ENCODE results near the gene CCSER2.

CCSER2 gene

DNA sequence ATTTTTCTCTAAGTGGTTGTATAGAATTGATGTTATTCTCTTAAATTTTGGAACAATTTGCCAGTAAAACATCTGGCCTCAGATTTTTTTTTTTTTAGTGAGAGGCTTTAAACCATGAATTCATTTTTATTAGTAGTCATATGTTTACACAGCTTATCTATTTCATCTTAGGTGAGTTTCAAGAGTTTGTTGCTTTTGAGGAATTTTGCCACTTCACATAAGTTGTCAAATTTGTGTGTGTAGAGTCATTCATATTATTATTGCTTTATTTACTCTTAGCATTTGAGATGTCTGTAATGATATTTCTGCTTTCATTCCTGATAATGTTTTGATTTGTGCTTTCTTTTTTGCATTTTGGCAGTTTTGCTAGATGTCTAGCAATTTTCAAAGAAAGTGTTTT is 132.1 kb downstream of the CCSER2 start:
- Histone ChIP-seq H3K36me3 (ENCODE audit: control insufficient read depth in 1 of 2, insufficient read depth in 2 of 2, low read length in 2 of 2) (peaks cover 12% of the 10 kb centered on the region in 2 donors), H3K4me3 (ENCODE audit: low read depth in 1 of 2, low read length in 2 of 2) (no peak overlapping the region), H3K9ac (ENCODE audit: low read depth in 1 of 2, low read length in 2 of 2) (no peak overlapping the region), H3K9me3 (ENCODE audit: control insufficient read depth in 1 of 2, low read length in 2 of 2) (peaks cover 0 to 4% of the 10 kb centered on the region in 2 donors), H3K4me1 (ENCODE audit: control insufficient read depth in 1 of 2, insufficient read depth in 2 of 2, low read length in 2 of 2) (no peaks in the 10 kb centered on the region), H3K27ac (ENCODE audit: low read depth, low read length) (no peak overlapping the region), H3K27me3 (ENCODE audit: control insufficient read depth in 1 of 2, insufficient read depth in 2 of 2, low read length in 2 of 2) (no peaks in the 10 kb centered on the region)

DNA sequence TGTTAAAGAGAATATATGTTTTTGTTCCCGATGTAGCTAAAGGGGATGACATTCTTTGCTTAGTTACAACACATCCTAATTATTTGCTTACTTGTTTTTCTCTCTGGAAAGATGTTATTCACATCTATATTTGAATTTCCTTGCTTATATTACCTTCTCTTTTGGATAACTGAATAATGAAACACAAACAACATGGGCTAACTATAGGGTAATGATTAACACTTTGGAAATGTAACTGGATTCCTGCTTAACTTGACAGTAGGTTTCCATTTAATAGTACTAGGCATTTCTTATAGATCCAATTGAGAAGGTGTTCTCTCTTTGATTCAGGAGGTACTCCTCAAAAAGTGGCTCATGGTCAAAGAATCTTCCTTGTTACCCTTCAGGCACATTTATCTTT is 141.1 kb downstream of the CCSER2 start:
- Histone ChIP-seq H3K4me1 (ENCODE audit: control insufficient read depth in 1 of 2, insufficient read depth in 2 of 2, low read length in 2 of 2) (no peaks in the 10 kb centered on the region), H3K27me3 (ENCODE audit: control insufficient read depth in 1 of 2, insufficient read depth in 2 of 2, low read length in 2 of 2) (no peaks in the 10 kb centered on the region), H3K36me3 (ENCODE audit: control insufficient read depth in 1 of 2, insufficient read depth in 2 of 2, low read length in 2 of 2) (peaks cover 7 to 12% of the 10 kb centered on the region in 2 donors), H3K4me3 (ENCODE audit: low read depth in 1 of 2, low read length in 2 of 2) (no peak overlapping the region), H3K9ac (ENCODE audit: low read depth in 1 of 2, low read length in 2 of 2) (no peak overlapping the region), H3K9me3 (ENCODE audit: control insufficient read depth in 1 of 2, low read length in 2 of 2) (no peaks in the 10 kb centered on the region), H3K27ac (ENCODE audit: low read depth, low read length) (no peak overlapping the region)

DNA sequence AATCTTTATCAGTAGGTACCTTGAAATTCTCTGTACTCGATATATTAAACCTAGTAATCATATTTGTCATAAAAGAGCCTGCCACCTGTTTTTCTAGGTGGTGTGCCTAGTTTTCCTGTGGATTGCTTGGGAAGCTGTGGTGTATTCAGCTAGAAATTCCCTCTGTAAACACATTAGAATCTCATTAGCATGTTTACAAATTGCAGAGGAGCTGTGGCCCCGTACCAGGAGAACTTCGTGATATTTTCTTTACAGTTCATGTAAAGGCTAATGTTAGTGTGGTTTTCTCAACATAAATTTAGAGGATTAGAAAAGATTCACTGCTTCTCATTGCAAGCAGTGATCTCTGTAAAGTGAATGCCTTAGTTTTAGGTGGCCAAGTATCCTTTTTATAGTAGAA is 144.7 kb downstream of the CCSER2 start:
- peaks cover 7 to 8% of the 10 kb centered on the region in 2 donors for H3K36me3 ChIP-seq (ENCODE audit: control insufficient read depth in 1 of 2, insufficient read depth in 2 of 2, low read length in 2 of 2)
- no peaks in the 10 kb centered on the region for H3K4me1 ChIP-seq (ENCODE audit: control insufficient read depth in 1 of 2, insufficient read depth in 2 of 2, low read length in 2 of 2)
- no peaks in the 10 kb centered on the region for H3K27me3 ChIP-seq (ENCODE audit: control insufficient read depth in 1 of 2, insufficient read depth in 2 of 2, low read length in 2 of 2)
- H3K9ac ChIP-seq (ENCODE audit: low read depth in 1 of 2, low read length in 2 of 2), result no peak overlapping the region
- H3K4me3 ChIP-seq (ENCODE audit: low read depth in 1 of 2, low read length in 2 of 2), result no peak overlapping the region
- no peak overlapping the region for H3K27ac ChIP-seq (ENCODE audit: low read depth, low read length)
- no peaks in the 10 kb centered on the region for H3K9me3 ChIP-seq (ENCODE audit: control insufficient read depth in 1 of 2, low read length in 2 of 2)

DNA sequence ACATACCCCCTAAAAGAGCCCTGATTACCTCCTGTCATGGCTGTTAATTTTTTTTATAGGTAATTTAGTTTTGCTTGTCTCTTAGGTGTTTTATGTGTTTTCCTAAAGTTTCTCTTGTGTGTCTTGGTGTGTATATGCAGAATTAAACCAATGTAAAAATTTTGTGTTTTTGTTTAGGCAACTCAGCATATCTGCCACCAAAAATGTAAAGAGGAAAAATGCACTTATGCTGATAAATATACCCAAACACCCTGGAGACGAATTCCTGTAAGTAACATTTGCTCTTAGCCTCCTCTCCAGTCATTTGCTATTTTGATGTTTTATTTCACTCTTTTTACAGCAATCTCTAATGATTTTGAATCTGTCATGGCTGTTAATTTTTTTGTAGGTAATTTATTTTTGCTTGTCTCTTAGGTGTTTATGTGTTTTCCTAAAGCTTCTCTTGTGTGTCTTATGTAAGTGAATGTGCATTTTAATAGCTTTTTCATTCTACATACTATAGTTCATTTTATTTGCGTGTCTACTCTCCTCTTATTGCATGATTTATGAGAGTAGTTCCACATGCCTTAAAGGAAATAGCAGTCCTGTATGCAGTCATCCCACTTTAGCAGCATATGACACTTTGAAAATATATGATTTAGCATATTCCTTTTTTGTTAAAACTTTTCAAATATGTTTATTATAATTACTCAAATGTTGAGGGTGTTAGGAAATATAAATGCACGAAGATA is 149.2 kb downstream of the CCSER2 start:
- Histone ChIP-seq H3K9me3 (ENCODE audit: control insufficient read depth in 1 of 2, low read length in 2 of 2) (no peaks in the 10 kb centered on the region), H3K36me3 (ENCODE audit: control insufficient read depth in 1 of 2, insufficient read depth in 2 of 2, low read length in 2 of 2) (peaks cover 4 to 7% of the 10 kb centered on the region in 2 donors), H3K4me3 (ENCODE audit: low read depth in 1 of 2, low read length in 2 of 2) (no peak overlapping the region), H3K9ac (ENCODE audit: low read depth in 1 of 2, low read length in 2 of 2) (no peak overlapping the region), H3K4me1 (ENCODE audit: control insufficient read depth in 1 of 2, insufficient read depth in 2 of 2, low read length in 2 of 2) (no peaks in the 10 kb centered on the region), H3K27ac (ENCODE audit: low read depth, low read length) (no peak overlapping the region), H3K27me3 (ENCODE audit: control insufficient read depth in 1 of 2, insufficient read depth in 2 of 2, low read length in 2 of 2) (no peaks in the 10 kb centered on the region)

DNA sequence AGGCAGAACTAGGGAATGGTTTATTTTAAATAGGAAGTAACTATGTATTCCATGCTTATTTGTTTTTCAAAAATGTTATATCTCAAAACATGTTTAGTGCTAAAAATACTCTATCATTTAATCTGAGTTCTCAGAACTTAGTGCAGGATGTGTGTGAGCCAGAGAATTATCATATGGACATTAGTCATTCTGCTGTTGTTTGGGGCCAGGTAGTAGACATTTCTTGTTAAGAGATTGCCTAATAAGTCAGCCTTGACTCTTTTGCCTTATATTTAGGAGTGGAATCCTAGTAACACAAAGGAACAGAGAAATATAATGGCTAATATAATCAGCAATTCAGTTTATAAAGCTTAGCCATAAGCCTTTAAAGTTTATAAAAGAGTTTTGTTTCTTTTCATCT is 149.8 kb downstream of the CCSER2 start:
- Histone ChIP-seq H3K9ac (ENCODE audit: low read depth in 1 of 2, low read length in 2 of 2) (no peak overlapping the region), H3K27me3 (ENCODE audit: control insufficient read depth in 1 of 2, insufficient read depth in 2 of 2, low read length in 2 of 2) (no peaks in the 10 kb centered on the region), H3K27ac (ENCODE audit: low read depth, low read length) (no peak overlapping the region), H3K4me3 (ENCODE audit: low read depth in 1 of 2, low read length in 2 of 2) (no peak overlapping the region), H3K9me3 (ENCODE audit: control insufficient read depth in 1 of 2, low read length in 2 of 2) (no peaks in the 10 kb centered on the region), H3K4me1 (ENCODE audit: control insufficient read depth in 1 of 2, insufficient read depth in 2 of 2, low read length in 2 of 2) (no peaks in the 10 kb centered on the region), H3K36me3 (ENCODE audit: control insufficient read depth in 1 of 2, insufficient read depth in 2 of 2, low read length in 2 of 2) (peaks cover 4 to 5% of the 10 kb centered on the region in 2 donors)

DNA sequence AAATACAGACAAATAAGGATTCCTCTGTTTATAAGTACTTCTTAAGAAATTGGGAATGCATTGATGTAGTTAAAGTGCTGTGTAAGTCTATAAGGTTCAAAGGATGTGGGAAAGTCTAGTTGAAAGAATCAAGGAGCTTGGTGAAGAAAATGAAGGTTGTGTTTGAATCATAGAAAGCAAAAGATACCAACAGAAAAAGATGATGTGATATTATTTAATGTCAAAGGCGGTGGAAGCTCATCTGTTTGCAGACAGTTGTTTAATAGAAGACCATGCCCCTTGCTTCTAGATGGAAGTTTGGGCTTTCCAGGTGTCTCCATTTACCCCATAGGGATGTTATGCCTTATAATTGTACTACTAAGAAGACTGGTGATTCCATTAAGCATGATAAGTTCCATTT is 150.3 kb downstream of the CCSER2 start:
- Histone ChIP-seq H3K9me3 (ENCODE audit: control insufficient read depth in 1 of 2, low read length in 2 of 2) (no peaks in the 10 kb centered on the region), H3K27ac (ENCODE audit: low read depth, low read length) (no peak overlapping the region), H3K36me3 (ENCODE audit: control insufficient read depth in 1 of 2, insufficient read depth in 2 of 2, low read length in 2 of 2) (peaks cover 4% of the 10 kb centered on the region in 2 donors), H3K27me3 (ENCODE audit: control insufficient read depth in 1 of 2, insufficient read depth in 2 of 2, low read length in 2 of 2) (no peaks in the 10 kb centered on the region), H3K4me3 (ENCODE audit: low read depth in 1 of 2, low read length in 2 of 2) (no peak overlapping the region), H3K4me1 (ENCODE audit: control insufficient read depth in 1 of 2, insufficient read depth in 2 of 2, low read length in 2 of 2) (no peaks in the 10 kb centered on the region), H3K9ac (ENCODE audit: low read depth in 1 of 2, low read length in 2 of 2) (no peak overlapping the region)

DNA sequence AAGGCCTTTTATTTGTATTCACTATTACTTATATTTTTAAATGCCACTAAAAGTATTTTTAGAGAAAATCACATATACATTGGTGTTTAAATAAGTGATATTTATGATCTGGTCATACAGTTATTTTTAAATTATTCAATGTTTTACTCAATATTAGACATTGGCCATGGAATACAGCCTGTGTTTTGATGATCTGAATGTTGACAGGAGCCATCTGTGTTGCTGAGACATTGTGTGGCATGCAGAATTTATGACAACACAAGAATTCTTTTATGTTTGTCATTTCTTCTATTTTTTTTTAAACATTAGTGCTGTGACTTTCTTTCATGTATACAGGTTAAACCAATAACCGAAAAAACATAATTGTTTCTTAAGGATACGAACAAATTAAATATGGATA is 156.2 kb downstream of the CCSER2 start:
- no peak overlapping the region for H3K27ac ChIP-seq (ENCODE audit: low read depth, low read length)
- no peak overlapping the region for H3K4me3 ChIP-seq (ENCODE audit: low read depth in 1 of 2, low read length in 2 of 2)
- H3K27me3 ChIP-seq (ENCODE audit: control insufficient read depth in 1 of 2, insufficient read depth in 2 of 2, low read length in 2 of 2), result no peaks in the 10 kb centered on the region
- H3K9ac ChIP-seq (ENCODE audit: low read depth in 1 of 2, low read length in 2 of 2), result no peak overlapping the region
- peaks cover 0 to 3% of the 10 kb centered on the region in 2 donors for H3K36me3 ChIP-seq (ENCODE audit: control insufficient read depth in 1 of 2, insufficient read depth in 2 of 2, low read length in 2 of 2)
- no peaks in the 10 kb centered on the region for H3K9me3 ChIP-seq (ENCODE audit: control insufficient read depth in 1 of 2, low read length in 2 of 2)
- H3K4me1 ChIP-seq (ENCODE audit: control insufficient read depth in 1 of 2, insufficient read depth in 2 of 2, low read length in 2 of 2), result no peaks in the 10 kb centered on the region

DNA sequence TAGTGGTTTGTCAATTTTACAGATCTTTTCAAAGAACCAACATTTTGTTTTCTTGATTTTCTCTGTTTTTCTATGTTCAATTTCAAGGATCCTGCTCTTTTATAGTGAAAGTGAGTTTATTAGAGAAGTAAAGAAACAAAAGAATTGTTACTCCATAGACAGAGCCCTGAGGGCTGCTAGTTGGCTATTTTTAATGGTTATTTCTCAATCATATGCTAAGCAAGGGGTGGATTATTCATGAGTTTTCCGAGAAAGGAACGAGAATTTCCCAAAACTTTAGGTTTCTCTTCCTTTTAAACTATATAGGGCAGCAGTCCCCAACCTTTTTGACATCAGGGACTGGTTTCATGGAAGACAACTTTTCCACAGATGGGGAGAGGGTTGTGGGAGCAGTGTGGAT is 165.0 kb downstream of the CCSER2 start:
- H3K27ac ChIP-seq (ENCODE audit: low read depth, low read length), result no peak overlapping the region
- no peaks in the 10 kb centered on the region for H3K4me1 ChIP-seq (ENCODE audit: control insufficient read depth in 1 of 2, insufficient read depth in 2 of 2, low read length in 2 of 2)
- peaks cover 0 to 4% of the 10 kb centered on the region in 2 donors for H3K36me3 ChIP-seq (ENCODE audit: control insufficient read depth in 1 of 2, insufficient read depth in 2 of 2, low read length in 2 of 2)
- no peak overlapping the region for H3K9ac ChIP-seq (ENCODE audit: low read depth in 1 of 2, low read length in 2 of 2)
- H3K27me3 ChIP-seq (ENCODE audit: control insufficient read depth in 1 of 2, insufficient read depth in 2 of 2, low read length in 2 of 2), result no peaks in the 10 kb centered on the region
- no peaks in the 10 kb centered on the region for H3K9me3 ChIP-seq (ENCODE audit: control insufficient read depth in 1 of 2, low read length in 2 of 2)
- no peak overlapping the region for H3K4me3 ChIP-seq (ENCODE audit: low read depth in 1 of 2, low read length in 2 of 2)

DNA sequence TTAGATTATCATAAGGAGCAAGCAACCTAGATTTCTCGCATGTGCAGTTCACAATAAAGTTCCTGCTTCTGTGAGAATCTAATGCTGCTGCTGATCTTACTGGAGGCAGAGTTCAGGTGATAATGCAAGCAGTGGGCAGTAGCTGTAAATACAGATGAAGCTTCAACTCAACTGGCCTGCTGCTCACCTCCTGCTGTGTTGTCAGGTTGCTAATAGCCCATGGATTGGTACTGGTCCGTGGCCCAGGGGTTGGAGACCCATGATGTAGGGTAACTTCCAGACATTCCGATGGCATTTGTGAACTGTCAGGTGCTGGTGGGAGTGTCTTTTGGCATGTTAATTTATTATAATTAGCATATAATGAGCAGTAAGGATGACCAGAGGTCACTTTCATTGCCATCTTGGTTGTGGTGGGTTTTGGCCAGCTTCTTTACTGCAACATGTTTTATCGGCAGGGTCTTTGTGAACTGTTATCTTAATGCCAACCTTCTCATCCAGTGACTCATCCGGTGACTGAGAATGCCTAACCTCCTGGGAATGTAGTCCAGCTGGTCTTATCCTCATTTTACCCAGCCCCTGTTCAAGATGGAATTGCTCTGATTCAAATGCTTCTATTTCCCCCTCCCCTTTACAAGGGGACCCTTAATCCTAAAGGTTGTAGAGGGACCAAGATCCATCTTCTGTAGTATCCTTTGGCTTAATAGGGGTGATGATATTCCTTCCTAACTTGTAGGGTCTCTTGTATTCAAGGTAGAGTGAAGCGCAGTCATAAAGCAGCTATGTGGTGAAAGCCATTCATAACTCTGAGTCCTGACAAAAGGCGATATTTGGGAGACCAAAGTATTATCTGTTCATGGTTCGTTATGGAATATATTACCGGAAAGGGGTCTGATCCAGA is 165.8 kb downstream of the CCSER2 start:
- Histone ChIP-seq H3K36me3 (ENCODE audit: control insufficient read depth in 1 of 2, insufficient read depth in 2 of 2, low read length in 2 of 2) (peaks cover 0 to 4% of the 10 kb centered on the region in 2 donors), H3K27me3 (ENCODE audit: control insufficient read depth in 1 of 2, insufficient read depth in 2 of 2, low read length in 2 of 2) (no peaks in the 10 kb centered on the region), H3K9me3 (ENCODE audit: control insufficient read depth in 1 of 2, low read length in 2 of 2) (no peaks in the 10 kb centered on the region), H3K4me3 (ENCODE audit: low read depth in 1 of 2, low read length in 2 of 2) (no peak overlapping the region), H3K4me1 (ENCODE audit: control insufficient read depth in 1 of 2, insufficient read depth in 2 of 2, low read length in 2 of 2) (no peaks in the 10 kb centered on the region), H3K9ac (ENCODE audit: low read depth in 1 of 2, low read length in 2 of 2) (no peak overlapping the region), H3K27ac (ENCODE audit: low read depth, low read length) (no peak overlapping the region)

DNA sequence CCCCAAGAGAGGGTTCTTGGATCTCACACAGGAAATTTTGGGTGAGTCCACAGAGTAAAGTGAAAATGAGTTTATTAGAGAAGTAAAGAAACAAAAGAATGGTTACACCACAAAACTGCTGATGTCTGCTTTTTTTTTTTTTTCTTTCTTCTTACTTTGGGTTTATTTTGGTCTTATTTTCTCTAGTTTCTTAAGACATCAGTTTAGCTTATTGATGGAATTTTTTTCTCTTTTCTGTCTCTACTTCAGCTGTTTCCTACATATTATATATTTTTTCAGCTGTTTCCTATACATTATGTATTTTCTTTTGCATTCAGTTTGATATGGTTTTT is 166.4 kb downstream of the CCSER2 start:
- Histone ChIP-seq H3K9ac (ENCODE audit: low read depth in 1 of 2, low read length in 2 of 2) (no peak overlapping the region), H3K4me1 (ENCODE audit: control insufficient read depth in 1 of 2, insufficient read depth in 2 of 2, low read length in 2 of 2) (no peaks in the 10 kb centered on the region), H3K27ac (ENCODE audit: low read depth, low read length) (no peak overlapping the region), H3K36me3 (ENCODE audit: control insufficient read depth in 1 of 2, insufficient read depth in 2 of 2, low read length in 2 of 2) (peaks cover 0 to 4% of the 10 kb centered on the region in 2 donors), H3K27me3 (ENCODE audit: control insufficient read depth in 1 of 2, insufficient read depth in 2 of 2, low read length in 2 of 2) (no peaks in the 10 kb centered on the region), H3K9me3 (ENCODE audit: control insufficient read depth in 1 of 2, low read length in 2 of 2) (no peaks in the 10 kb centered on the region), H3K4me3 (ENCODE audit: low read depth in 1 of 2, low read length in 2 of 2) (no peak overlapping the region)
